SK-MEL-5 (cell line): ENCODE data around the gene BMP7. TPM values are rescaled to one million over a fixed set of nuclear protein-coding genes. Genes with fewer than 3 reads are reported as not detected.
"Not testable (repeated sequence)": the region's sequence is repeated elsewhere in the genome, so short reads cannot be mapped to it uniquely, and the experiment has no call there.

ENCODE experiments used
- DNase-seq: peaks from one replicate; pipeline ENCODE4 v3.0.0-alpha.2; 2016; ENCODE audit warnings: low read depth, low spot score
- in situ Hi-C: cut with HindIII; loops from 2 replicates; pipeline ENCODE4 v1.10.0; 2016; ENCODE audit warnings: low sequenced_read_pairs, high pct_unique_total_duplicates, low pct_unique_long_range_greater_than_20kb
- total RNA-seq: library from RNA; depleted of rRNA; stranded (reverse); fragments of >200 nt; shearing (Covaris generic); gene quantifications from 2 replicates; pipeline ENCODE4 v1.2.3, GENCODE V29; 2014

The BMP7 gene
- total RNA-seq, 1 experiment from 2014 or later = 6.8 TPM

GRCh38 chr20:57161478-57162361 is 104.7 kb downstream of the BMP7 start:
- in situ Hi-C loops = no loop called here
- DNase-seq = no peak

GRCh38 chr20:57160985-57161384 is 105.5 kb downstream of the BMP7 start:
- in situ Hi-C loops = no loop called here
- no peak for DNase-seq

- in situ Hi-C loops = no loop called here
Observed at GRCh38 chr20:57159945-57160610, 106.4 kb downstream of the BMP7 start.

GRCh38 chr20:57159193-57159851 is 107.1 kb downstream of the BMP7 start:
- no peak for DNase-seq
- in situ Hi-C loops = no loop called here

More at GRCh38 chr20:57159945-57160610, 106.4 kb downstream of the BMP7 start:
- DNase-seq = no peak

GRCh38 chr20:57158474-57158873 is 108.0 kb downstream of the BMP7 start:
- no peak for DNase-seq
- in situ Hi-C loops = no loop called here

- in situ Hi-C loops, DNase-seq: not testable (repeated sequence)
Observed at GRCh38 chr20:57157787-57158186, 108.7 kb downstream of the BMP7 start.

GRCh38 chr20:57157106-57157691 is 109.2 kb downstream of the BMP7 start:
- no peak for DNase-seq
- in situ Hi-C loops = no loop called here

- in situ Hi-C loops = no loop called here
- no peak for DNase-seq
Observed at GRCh38 chr20:57156011-57156729, 110.3 kb downstream of the BMP7 start.

GRCh38 chr20:57155415-57155814 is 111.0 kb downstream of the BMP7 start:
- in situ Hi-C loops = no loop called here
- no peak for DNase-seq

GRCh38 chr20:57153238-57153905 is 113.1 kb downstream of the BMP7 start:
- in situ Hi-C loops = no loop called here
- no peak for DNase-seq

GRCh38 chr20:57152557-57152956 is 113.9 kb downstream of the BMP7 start:
- in situ Hi-C loops = no loop called here
- no peak for DNase-seq

- DNase-seq = no peak
Observed at GRCh38 chr20:57150559-57150958, 115.9 kb downstream of the BMP7 start.

GRCh38 chr20:57148263-57148662 is 118.2 kb downstream of the BMP7 start:
- in situ Hi-C loops = no loop called here
- DNase-seq = no peak

More at GRCh38 chr20:57150559-57150958, 115.9 kb downstream of the BMP7 start:
- in situ Hi-C loops = no loop called here

GRCh38 chr20:57147185-57147584 is 119.3 kb downstream of the BMP7 start:
- no peak for DNase-seq
- in situ Hi-C loops = no loop called here

- in situ Hi-C loops = no loop called here
- DNase-seq = no peak
Observed at GRCh38 chr20:57146155-57146554, 120.3 kb downstream of the BMP7 start.

GRCh38 chr20:57145089-57145631 is 121.3 kb downstream of the BMP7 start:
- in situ Hi-C loops = no loop called here

GRCh38 chr20:57143173-57143572 is 123.3 kb downstream of the BMP7 start:
- DNase-seq = no peak
- in situ Hi-C loops = no loop called here

More at GRCh38 chr20:57145089-57145631, 121.3 kb downstream of the BMP7 start:
- DNase-seq = no peak
